ENCODE measurements around the gene BHMT. TPM values are rescaled to one million over a fixed set of nuclear protein-coding genes. Genes with fewer than 3 reads are reported as not detected.
"Not testable (repeated sequence)": the region's sequence is repeated elsewhere in the genome, so short reads cannot be mapped to it uniquely, and the experiment has no call there.

Gene BHMT
- total RNA-seq, 1 donor from 2014 or later = 20.4 TPM

- no peak overlapping the region for H3K27ac Mint-ChIP-seq (ENCODE audit: unreplicated experiment)
- no peaks in the 10 kb centered on the region for H3K27me3 Mint-ChIP-seq (ENCODE audit: unreplicated experiment)
- H3K4me1 Mint-ChIP-seq (ENCODE audit: low read depth, unreplicated experiment) = no peaks in the 10 kb centered on the region
- no peak for DNase-seq
- H3K4me3 Mint-ChIP-seq (ENCODE audit: unreplicated experiment) = no peak overlapping the region
- TF ChIP-seq CTCF (IDR thresholded peaks at IDR 0.05; ENCODE audit: partially characterized antibody, unreplicated experiment) = no peak
- no peaks in the 10 kb centered on the region for H3K36me3 Mint-ChIP-seq (ENCODE audit: unreplicated experiment)
- H3K9me3 Mint-ChIP-seq (ENCODE audit: unreplicated experiment) = peaks cover 2% of the 10 kb centered on the region
Observed at GRCh38 chr5:79168031-79168430, 56.4 kb downstream of the BHMT start.

GRCh38 chr5:79170661-79171060 lies 59.1 kb downstream of the BHMT start:
- TF ChIP-seq CTCF (IDR thresholded peaks at IDR 0.05; ENCODE audit: partially characterized antibody, unreplicated experiment) = no peak
- no peak for DNase-seq
- H3K4me1 Mint-ChIP-seq (ENCODE audit: low read depth, unreplicated experiment) = no peaks in the 10 kb centered on the region
- no peaks in the 10 kb centered on the region for H3K36me3 Mint-ChIP-seq (ENCODE audit: unreplicated experiment)
- no peaks in the 10 kb centered on the region for H3K27me3 Mint-ChIP-seq (ENCODE audit: unreplicated experiment)
- no peak overlapping the region for H3K4me3 Mint-ChIP-seq (ENCODE audit: unreplicated experiment)
- H3K27ac Mint-ChIP-seq (ENCODE audit: unreplicated experiment) = no peak overlapping the region
- peaks cover 2% of the 10 kb centered on the region for H3K9me3 Mint-ChIP-seq (ENCODE audit: unreplicated experiment)

GRCh38 chr5:79171635-79172245 lies 60.1 kb downstream of the BHMT start:
- H3K4me1 Mint-ChIP-seq (ENCODE audit: low read depth, unreplicated experiment) = no peaks in the 10 kb centered on the region
- H3K27ac Mint-ChIP-seq (ENCODE audit: unreplicated experiment) = no peak overlapping the region
- H3K27me3 Mint-ChIP-seq (ENCODE audit: unreplicated experiment) = no peaks in the 10 kb centered on the region
- no peak overlapping the region for H3K4me3 Mint-ChIP-seq (ENCODE audit: unreplicated experiment)
- DNase-seq = no peak
- TF ChIP-seq CTCF (IDR thresholded peaks at IDR 0.05; ENCODE audit: partially characterized antibody, unreplicated experiment) = no peak
- H3K9me3 Mint-ChIP-seq (ENCODE audit: unreplicated experiment) = peaks cover 2% of the 10 kb centered on the region
- no peaks in the 10 kb centered on the region for H3K36me3 Mint-ChIP-seq (ENCODE audit: unreplicated experiment)

GRCh38 chr5:79172269-79172668 lies 60.7 kb downstream of the BHMT start:
- H3K9me3 Mint-ChIP-seq (ENCODE audit: unreplicated experiment) = peaks cover 2% of the 10 kb centered on the region
- no peak for TF ChIP-seq CTCF (IDR thresholded peaks at IDR 0.05; ENCODE audit: partially characterized antibody, unreplicated experiment)
- H3K4me3 Mint-ChIP-seq (ENCODE audit: unreplicated experiment) = no peak overlapping the region
- H3K27me3 Mint-ChIP-seq (ENCODE audit: unreplicated experiment) = no peaks in the 10 kb centered on the region
- H3K4me1 Mint-ChIP-seq (ENCODE audit: low read depth, unreplicated experiment) = no peaks in the 10 kb centered on the region
- no peak overlapping the region for H3K27ac Mint-ChIP-seq (ENCODE audit: unreplicated experiment)
- DNase-seq = no peak
- no peaks in the 10 kb centered on the region for H3K36me3 Mint-ChIP-seq (ENCODE audit: unreplicated experiment)

- H3K27ac Mint-ChIP-seq (ENCODE audit: unreplicated experiment) = no peak overlapping the region
- no peaks in the 10 kb centered on the region for H3K36me3 Mint-ChIP-seq (ENCODE audit: unreplicated experiment)
- H3K9me3 Mint-ChIP-seq (ENCODE audit: unreplicated experiment) = peaks cover 2% of the 10 kb centered on the region
- H3K4me3 Mint-ChIP-seq (ENCODE audit: unreplicated experiment) = no peak overlapping the region
- no peak for DNase-seq
- no peak for TF ChIP-seq CTCF (IDR thresholded peaks at IDR 0.05; ENCODE audit: partially characterized antibody, unreplicated experiment)
- H3K4me1 Mint-ChIP-seq (ENCODE audit: low read depth, unreplicated experiment) = no peaks in the 10 kb centered on the region
- no peaks in the 10 kb centered on the region for H3K27me3 Mint-ChIP-seq (ENCODE audit: unreplicated experiment)
Observed at GRCh38 chr5:79173626-79174025, 62.0 kb downstream of the BHMT start.

GRCh38 chr5:79180449-79180848 lies 68.8 kb downstream of the BHMT start:
- not testable (repeated sequence) for H3K4me3 Mint-ChIP-seq (ENCODE audit: unreplicated experiment); H3K27me3 Mint-ChIP-seq (ENCODE audit: unreplicated experiment); H3K9me3 Mint-ChIP-seq (ENCODE audit: unreplicated experiment); DNase-seq; H3K27ac Mint-ChIP-seq (ENCODE audit: unreplicated experiment); H3K36me3 Mint-ChIP-seq (ENCODE audit: unreplicated experiment); H3K4me1 Mint-ChIP-seq (ENCODE audit: low read depth, unreplicated experiment)

All from glutamatergic neuron (in vitro differentiated cells).